Measurements from ENCODE around the gene ZNF789.
A peak's percentile ranks its signal among the peaks of the same experiment; 100 is the strongest.

Gene ZNF789

DNA sequence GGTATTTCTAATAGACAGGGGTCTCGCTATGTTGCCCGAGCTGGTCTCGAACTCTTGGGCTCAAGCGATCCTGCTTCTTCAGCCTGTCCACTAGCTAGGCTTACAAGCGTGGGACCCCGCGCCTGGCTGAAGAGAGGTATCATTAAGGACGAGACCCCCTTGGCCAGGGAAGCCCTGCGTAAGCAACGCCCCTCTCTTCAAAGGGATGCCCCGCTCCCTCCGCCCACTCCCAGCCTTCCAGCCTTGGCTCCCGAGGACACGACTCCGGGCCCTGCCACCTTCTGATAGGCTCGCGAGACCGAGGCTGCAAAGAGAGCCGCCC is 31.6 kb downstream of the ZNF789 start:
- no peak for DNase-seq (ENCODE audit: low read depth in 4 of 4, low spot score in 1 of 4)

DNA sequence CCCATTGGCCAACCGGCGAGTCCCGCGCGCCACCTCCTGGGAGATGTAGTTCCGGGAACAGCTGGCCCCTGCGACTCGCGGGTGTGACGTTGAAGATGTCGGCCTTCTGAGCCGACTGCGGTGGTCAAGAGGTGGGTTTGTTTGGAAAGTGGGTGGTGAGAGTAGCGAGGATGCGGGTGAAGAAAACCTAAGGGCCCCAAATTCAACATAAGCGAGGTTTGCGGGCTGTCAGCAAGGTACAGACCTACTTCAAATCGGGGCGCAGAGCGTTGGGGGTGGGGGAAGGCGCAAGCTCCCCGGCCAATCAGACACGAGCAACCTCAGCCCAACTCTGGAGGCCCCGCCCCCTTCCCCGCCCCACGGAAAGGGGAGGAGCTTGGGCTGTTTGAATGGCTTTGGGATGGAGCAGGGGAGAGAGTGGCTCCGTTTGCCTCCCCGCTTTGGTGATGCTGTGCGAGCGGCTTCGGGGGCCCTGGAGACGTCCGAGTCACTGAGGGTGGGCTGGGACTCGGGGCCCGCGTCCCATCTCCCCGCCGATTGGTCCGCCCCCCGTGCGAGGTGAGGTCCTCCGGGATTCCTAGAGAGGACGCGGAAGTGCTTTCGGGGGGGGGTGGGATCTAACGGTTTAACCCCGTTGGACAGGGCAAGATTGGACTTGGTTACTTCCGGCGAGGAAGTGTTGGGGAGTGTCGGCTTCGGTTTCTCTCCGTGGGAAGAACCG is 32.1 kb downstream of the ZNF789 start, which contains the start of gene ZKSCAN5:
Gene ZKSCAN5 (plus strand): TSS at position 60 of the 721 bp plus-strand sequence. CDS start 1,383 bp downstream, outside the sequence.
- DNase-seq (ENCODE audit: low read depth in 4 of 4, low spot score in 1 of 4): peak; percentile 92 to 97 (median 95)

DNA sequence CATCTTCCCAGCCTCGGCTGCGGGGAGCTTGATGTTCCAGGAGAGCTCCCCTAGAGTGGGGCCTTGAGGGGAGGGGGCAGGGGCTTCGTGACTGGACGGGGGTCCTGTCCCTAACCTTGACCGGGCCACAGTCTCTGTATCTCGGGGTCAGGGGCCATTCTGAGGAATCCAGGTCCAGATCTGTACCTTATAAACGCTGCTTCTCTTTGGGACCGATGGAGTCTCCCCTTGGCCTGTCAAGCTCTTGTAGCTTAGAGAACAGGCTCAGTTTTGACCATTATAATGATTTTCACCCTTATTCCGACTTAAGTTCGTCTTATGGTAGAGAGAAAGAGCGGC is 32.6 kb downstream of the ZNF789 start:
- DNase-seq (ENCODE audit: low read depth in 4 of 4, low spot score in 1 of 4): no peak

DNA sequence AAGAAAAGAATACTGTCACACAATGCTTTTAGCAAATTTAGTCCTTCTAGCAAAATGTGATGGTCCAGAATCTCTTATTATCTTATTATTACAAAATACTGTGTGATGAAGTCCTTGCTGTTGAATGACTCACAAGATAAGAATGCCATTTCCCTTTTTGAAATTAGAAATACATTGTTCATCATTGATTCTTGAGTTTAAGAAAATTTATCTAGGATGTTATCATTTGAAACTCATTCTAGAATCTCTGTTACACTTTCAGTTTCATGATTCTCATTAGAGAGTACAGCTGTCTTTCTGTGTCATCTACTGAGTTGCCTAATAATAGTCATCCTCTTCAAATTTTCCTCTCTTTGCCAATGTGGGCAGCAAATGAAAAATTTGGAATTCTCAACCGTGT is 41.4 kb downstream of the ZNF789 start:
- no peak for DNase-seq (ENCODE audit: low read depth in 4 of 4, low spot score in 1 of 4)

DNA sequence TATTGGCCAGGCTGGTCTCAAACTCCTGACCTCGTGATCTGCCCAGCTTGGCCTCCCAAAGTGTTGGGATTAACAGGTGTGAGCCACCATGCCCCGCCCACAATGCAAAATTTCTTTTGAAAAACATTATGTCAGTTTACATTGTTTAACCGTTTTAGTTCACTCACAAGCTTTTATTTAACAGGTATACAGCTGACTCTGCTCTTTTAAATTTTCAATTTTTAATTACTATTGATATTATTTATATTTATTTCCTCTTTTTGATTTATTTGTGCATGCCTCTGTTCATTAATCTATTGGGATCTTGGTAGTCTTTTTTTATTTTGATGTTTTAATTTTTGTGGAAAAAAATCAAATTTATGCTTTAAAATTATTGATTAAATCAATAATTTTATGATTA is 48.7 kb downstream of the ZNF789 start:
- no peak for DNase-seq (ENCODE audit: low read depth in 4 of 4, low spot score in 1 of 4)

DNA sequence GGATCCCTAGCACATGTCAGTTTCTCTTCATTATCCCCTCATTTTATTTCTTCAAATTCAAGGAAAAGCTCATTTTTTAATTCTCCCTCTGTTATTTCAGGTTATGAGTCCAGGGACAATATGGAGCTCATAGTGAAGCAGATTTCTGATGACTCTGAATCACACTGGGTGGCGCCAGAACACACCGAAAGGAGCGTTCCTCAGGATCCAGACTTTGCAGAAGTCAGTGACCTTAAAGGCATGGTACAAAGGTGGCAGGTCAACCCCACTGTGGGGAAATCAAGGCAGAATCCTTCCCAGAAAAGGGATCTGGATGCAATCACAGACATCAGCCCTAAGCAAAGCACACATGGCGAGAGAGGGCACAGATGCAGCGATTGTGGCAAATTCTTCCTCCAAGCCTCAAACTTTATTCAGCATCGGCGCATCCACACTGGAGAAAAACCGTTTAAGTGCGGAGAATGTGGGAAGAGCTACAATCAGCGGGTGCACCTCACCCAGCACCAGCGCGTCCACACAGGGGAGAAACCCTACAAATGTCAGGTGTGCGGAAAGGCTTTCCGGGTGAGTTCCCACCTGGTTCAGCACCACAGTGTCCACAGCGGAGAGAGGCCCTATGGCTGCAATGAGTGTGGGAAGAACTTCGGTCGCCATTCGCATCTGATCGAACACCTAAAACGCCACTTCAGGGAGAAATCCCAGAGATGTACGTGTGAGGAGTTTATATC is 53.2 kb downstream of the ZNF789 start:
- DNase-seq (ENCODE audit: low read depth in 4 of 4, low spot score in 1 of 4): no peak

DNA sequence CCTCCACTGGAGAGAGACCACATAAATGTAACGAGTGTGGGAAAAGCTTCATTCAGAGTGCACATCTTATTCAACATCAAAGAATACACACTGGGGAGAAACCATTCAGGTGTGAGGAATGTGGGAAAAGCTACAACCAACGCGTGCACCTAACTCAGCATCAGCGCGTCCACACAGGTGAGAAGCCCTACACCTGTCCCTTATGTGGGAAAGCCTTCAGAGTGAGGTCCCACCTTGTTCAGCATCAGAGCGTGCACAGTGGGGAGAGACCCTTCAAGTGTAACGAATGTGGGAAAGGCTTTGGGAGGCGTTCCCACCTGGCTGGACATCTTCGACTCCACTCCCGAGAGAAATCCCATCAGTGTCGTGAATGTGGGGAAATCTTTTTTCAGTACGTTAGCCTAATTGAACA is 58.7 kb downstream of the ZNF789 start:
- no peak for DNase-seq (ENCODE audit: low read depth in 4 of 4, low spot score in 1 of 4)

DNA sequence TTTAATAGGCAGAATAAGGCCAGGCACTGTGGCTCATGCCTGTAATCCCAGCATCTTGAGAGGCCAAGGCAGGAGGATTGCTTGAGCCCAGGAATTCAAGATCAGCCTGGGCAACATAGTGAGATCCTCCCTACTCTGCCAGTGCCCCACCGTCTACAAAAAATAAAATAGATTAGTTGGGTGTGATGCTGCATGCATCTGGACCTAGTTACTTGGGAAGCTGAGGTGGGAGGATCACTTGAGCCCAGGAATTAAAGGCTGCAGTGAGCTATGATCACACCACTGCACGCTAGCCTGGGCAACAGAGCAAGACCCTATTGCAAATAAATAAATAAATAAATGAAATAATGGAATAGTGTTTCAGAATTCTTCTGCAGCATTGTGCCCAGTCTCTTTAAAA is 63.0 kb downstream of the ZNF789 start:
- no peak for DNase-seq (ENCODE audit: low read depth in 4 of 4, low spot score in 1 of 4)

Data from stimulated activated CD4-positive, alpha-beta T cell treated with anti-CD3 and anti-CD28 coated beads, Interleukin-1b, Interleukin-23, amount 100 ng/mL, for 24 hours (primary cell).